Osteocyte (in vitro differentiated cells): ENCODE measurements around the gene CMAS. TPM values are rescaled to one million over a fixed set of nuclear protein-coding genes. Genes with fewer than 3 reads are reported as not detected.

Experiments
- DNase-seq: peaks from one replicate; pipeline ENCODE4 v3.0.0; 2021; ENCODE audit warnings: mixed read lengths; ENCODE audit not compliant: unreplicated experiment; ENCODE audit errors: extremely low spot score
- H3K27ac Mint-ChIP-seq: one replicate; pipeline ENCODE4 v1.8.0; 2021; ENCODE audit warnings: mild to moderate bottlenecking, mixed read lengths; ENCODE audit not compliant: unreplicated experiment
- H3K27me3 Mint-ChIP-seq: one replicate; pipeline ENCODE4 v1.8.0; 2021; ENCODE audit warnings: mixed read lengths; ENCODE audit not compliant: unreplicated experiment
- H3K36me3 Mint-ChIP-seq: one replicate; pipeline ENCODE4 v1.8.0; 2021; ENCODE audit warnings: mixed read lengths; ENCODE audit not compliant: unreplicated experiment
- H3K4me1 Mint-ChIP-seq: one replicate; pipeline ENCODE4 v1.8.0; 2021; ENCODE audit warnings: mixed read lengths; ENCODE audit not compliant: unreplicated experiment
- H3K4me3 Mint-ChIP-seq: one replicate; pipeline ENCODE4 v1.8.0; 2021; ENCODE audit warnings: mild to moderate bottlenecking, moderate library complexity, mixed read lengths; ENCODE audit not compliant: unreplicated experiment
- H3K9me3 Mint-ChIP-seq: one replicate; pipeline ENCODE4 v1.8.0; 2021; ENCODE audit warnings: mixed read lengths; ENCODE audit not compliant: unreplicated experiment
- total RNA-seq: library from RNA; stranded (reverse); gene quantifications from 2 replicates; pipeline ENCODE4 v1.2.1, GENCODE V29; 2021
- TF ChIP-seq, protein P1 (sequence below): fragments of 200-600 bp; sonication (generic); IDR thresholded peaks from 2 replicates; pipeline ENCODE4 v1.5.0; 2021; ENCODE audit warnings: antibody characterized with exemption, mild to moderate bottlenecking, moderate library complexity

CMAS gene
- total RNA-seq, 1 donor from 2014 or later: 22.5 TPM

DNA sequence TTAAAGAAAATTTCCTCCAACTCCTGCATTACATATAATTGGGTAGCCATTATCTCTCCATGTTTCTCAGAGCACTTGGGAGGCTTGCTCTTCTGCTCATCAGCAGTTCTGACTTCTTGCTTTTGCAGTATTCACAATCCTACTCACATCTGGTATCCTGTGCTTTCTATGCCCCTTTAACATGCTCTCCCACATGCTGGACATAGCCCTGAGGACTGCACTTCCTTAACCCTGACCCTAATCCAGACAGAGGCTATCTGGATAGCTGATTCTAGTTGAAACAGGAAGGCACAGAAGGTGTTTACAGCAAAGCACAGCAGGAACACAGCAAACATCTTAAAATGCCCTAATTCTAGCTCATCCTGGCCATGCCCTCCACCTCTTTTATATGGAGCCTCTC, 7.3 kb upstream of the CMAS start:
- Mint-ChIP-seq H3K27ac (no peak overlapping the region), H3K4me3 (no peak overlapping the region), H3K4me1 (peaks cover 11% of the 10 kb centered on the region), H3K27me3 (peaks cover 10% of the 10 kb centered on the region), H3K36me3 (no peaks in the 10 kb centered on the region), H3K9me3 (no peaks in the 10 kb centered on the region)
- TF ChIP-seq, protein P1, sequence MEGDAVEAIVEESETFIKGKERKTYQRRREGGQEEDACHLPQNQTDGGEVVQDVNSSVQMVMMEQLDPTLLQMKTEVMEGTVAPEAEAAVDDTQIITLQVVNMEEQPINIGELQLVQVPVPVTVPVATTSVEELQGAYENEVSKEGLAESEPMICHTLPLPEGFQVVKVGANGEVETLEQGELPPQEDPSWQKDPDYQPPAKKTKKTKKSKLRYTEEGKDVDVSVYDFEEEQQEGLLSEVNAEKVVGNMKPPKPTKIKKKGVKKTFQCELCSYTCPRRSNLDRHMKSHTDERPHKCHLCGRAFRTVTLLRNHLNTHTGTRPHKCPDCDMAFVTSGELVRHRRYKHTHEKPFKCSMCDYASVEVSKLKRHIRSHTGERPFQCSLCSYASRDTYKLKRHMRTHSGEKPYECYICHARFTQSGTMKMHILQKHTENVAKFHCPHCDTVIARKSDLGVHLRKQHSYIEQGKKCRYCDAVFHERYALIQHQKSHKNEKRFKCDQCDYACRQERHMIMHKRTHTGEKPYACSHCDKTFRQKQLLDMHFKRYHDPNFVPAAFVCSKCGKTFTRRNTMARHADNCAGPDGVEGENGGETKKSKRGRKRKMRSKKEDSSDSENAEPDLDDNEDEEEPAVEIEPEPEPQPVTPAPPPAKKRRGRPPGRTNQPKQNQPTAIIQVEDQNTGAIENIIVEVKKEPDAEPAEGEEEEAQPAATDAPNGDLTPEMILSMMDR: no peak
- DNase-seq: no peak

DNA sequence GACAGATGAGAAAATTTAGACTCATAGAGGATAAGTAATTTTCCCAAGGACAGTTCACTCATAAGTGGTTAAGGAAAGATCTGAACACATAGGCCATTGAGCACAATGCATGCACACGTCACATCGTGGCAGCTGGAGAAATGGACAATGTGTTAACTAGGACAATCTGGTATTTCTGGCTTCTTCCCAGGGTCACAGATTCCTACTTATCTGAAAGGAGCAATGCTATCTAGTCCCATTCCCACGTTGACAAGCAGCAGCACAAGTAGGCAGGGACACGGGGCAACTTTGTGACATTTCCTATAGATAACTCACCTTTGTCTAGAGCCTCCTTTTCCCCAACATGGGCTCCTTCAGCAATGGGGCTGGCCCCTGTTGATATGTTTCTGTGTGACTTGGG, 6.7 kb upstream of the CMAS start:
- Mint-ChIP-seq H3K9me3 (no peaks in the 10 kb centered on the region), H3K4me3 (no peak overlapping the region), H3K4me1 (peaks cover 9% of the 10 kb centered on the region), H3K27me3 (peaks cover 10% of the 10 kb centered on the region), H3K27ac (no peak overlapping the region), H3K36me3 (no peaks in the 10 kb centered on the region)
- no peak for DNase-seq
- TF ChIP-seq, protein P1: no peak

DNA sequence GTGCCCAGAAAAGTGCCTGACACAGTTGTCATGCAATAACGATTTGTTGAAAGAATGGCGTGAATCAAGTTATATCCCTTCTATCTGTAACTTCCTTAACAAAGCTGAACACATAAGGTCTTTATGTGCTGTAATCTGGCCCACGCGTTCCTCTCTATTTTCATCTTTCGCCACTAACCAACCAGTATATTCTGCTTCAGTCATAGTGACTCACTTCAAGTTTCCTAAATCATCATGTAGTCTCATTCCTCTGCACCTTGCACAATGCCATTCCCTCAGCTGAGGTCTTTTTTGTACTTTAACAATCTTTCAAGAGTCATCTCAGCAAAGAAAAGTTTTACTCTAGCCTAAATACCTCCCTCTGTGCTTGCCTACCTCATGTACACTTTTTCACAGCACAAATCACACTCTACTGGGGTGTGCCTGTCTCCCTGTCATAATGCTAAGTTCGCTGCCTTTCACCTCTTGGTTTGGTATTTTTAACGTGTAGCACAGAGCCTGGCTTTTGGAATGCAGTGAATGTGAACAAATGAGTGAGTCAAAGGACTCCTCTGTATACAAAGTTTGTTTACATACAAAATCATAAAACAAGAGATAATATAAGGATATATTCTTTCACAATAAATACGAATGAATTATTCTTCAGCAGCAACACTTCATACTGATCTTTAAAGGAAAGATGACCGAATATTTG, 2.9 kb upstream of the CMAS start:
- no peak for DNase-seq
- Mint-ChIP-seq H3K4me3 (no peak overlapping the region), H3K27me3 (peaks cover 10% of the 10 kb centered on the region), H3K4me1 (peaks cover 11% of the 10 kb centered on the region), H3K27ac (no peak overlapping the region), H3K36me3 (no peaks in the 10 kb centered on the region), H3K9me3 (no peaks in the 10 kb centered on the region)
- TF ChIP-seq, protein P1: no peak

DNA sequence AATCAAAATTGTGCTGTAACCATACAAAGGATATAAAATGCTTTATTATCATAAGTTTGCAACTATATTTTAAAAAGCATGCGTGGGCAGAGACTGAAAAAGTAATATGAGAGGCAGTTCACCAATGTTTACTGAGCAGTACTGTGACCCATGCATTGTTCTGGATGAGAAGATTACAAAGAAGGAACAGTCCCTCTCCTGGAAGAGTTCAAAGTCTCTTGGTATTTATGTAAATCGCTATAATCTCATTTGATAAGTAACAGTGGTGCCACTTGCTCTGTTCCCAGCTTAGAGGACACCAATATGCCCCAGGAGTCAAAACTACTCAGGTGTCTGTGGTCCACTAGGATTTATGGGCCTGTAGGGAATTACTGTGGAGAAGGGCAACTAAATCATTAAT, 2.1 kb upstream of the CMAS start:
- Mint-ChIP-seq H3K27ac (no peak overlapping the region), H3K9me3 (no peaks in the 10 kb centered on the region), H3K27me3 (peaks cover 10% of the 10 kb centered on the region), H3K4me3 (no peak overlapping the region), H3K4me1 (peaks cover 11% of the 10 kb centered on the region), H3K36me3 (no peaks in the 10 kb centered on the region)
- TF ChIP-seq, protein P1: no peak
- DNase-seq: no peak

DNA sequence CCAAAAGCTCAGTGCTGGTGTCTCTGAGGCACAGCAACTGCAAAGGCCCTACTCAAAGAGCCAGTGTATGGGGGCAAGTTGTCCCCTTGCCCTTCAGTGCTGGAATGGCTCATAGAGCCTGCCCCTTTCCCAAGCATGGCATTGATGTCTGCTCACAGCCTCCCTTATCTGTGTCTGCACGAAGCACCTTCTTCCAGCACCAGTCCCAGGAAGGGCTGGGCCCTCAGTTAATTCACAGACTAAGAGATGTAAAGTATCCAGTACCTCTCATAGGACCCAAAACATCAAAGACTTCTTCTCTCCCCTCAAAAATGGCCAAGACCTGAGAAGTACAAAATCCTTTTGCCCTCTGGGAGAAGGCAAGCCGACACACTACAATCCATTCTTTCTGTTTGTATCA, 1.6 kb upstream of the CMAS start:
- H3K27me3 Mint-ChIP-seq: peaks cover 10% of the 10 kb centered on the region
- DNase-seq: no peak
- H3K36me3 Mint-ChIP-seq: no peaks in the 10 kb centered on the region
- no peaks in the 10 kb centered on the region for H3K9me3 Mint-ChIP-seq
- H3K27ac Mint-ChIP-seq: no peak overlapping the region
- no peak overlapping the region for H3K4me3 Mint-ChIP-seq
- TF ChIP-seq, protein P1: no peak
- peaks cover 11% of the 10 kb centered on the region for H3K4me1 Mint-ChIP-seq
